Spleen (tissue), 7 donors: ENCODE data around the gene PRR3.

Experiments
- CTCF ChIP-seq, 11 experiments: fragments of 200-600 bp in 7 of 11; fragments of 450-650 bp in 4 of 11; sonication (generic) in 4 of 11; IDR thresholded peaks in 8 of 11; conservative IDR thresholded peaks in 3 of 11; 1 replicate in 7 of 11; 2 replicates in 4 of 11; pipeline versions ENCODE4 v1.4.0 to v1.8.0; 2016 to 2021; ENCODE audit warnings: antibody characterized with exemption in 11 of 11, inconsistent platforms in 4 of 11, mild to moderate bottlenecking in 1 of 11
- POLR2A ChIP-seq, 3 donors: fragments of 450-650 bp; IDR thresholded peaks; one replicate each; pipeline ENCODE4 v1.5.1; 2017; ENCODE audit warnings: antibody characterized with exemption in 3 of 3, mild to moderate bottlenecking in 1 of 3
- POLR2AphosphoS5 ChIP-seq, 3 donors: sonication (generic); formaldehyde crosslinking; IDR thresholded peaks; one replicate each; pipeline ENCODE4 v1.5.1; 2017; ENCODE audit warnings: antibody characterized with exemption in 3 of 3
- donor health status: DM: no; HTN: no; CAD: no; lungs with moderate emphysema.
- donor health status: DM: no; HTN: no; CAD: no.
- donor health status: DM: no; HTN: no; CAD: no.

GRCh38 chr6:30573113-30573512, 16.0 kb downstream of the PRR3 start:
- TF ChIP-seq CTCF (IDR thresholded peaks at IDR 0.05 in 8 of 11, conservative IDR thresholded peaks at IDR 0.05 in 3 of 11) (no peak), POLR2A (IDR thresholded peaks at IDR 0.05) (no peak), POLR2AphosphoS5 (IDR thresholded peaks at IDR 0.05) (no peak)
